HG03066 (cell line): Measurements from ENCODE around the gene PANK4.
"Not testable (repeated sequence)": the region's sequence is repeated elsewhere in the genome, so short reads cannot be mapped to it uniquely, and the experiment has no call there.

Source experiments
- ATAC-seq: cut with Tn5 transposase; IDR thresholded peaks from one replicate; pipeline ENCODE4 v1.9.1; 2021; ENCODE audit warnings: low read depth; ENCODE audit not compliant: unreplicated experiment

PANK4 gene

GRCh38 chr1:2559509-2560298 is 33.3 kb upstream of the PANK4 start:
- ATAC-seq: no peak

- no peak for ATAC-seq
These were observed 32.5 kb upstream of the PANK4 start for GRCh38 chr1:2558861-2559260.

GRCh38 chr1:2558420-2558819 is 32.0 kb upstream of the PANK4 start:
- no peak for ATAC-seq

- no peak for ATAC-seq
These were observed 31.3 kb upstream of the PANK4 start for GRCh38 chr1:2557482-2558400.

DNA sequence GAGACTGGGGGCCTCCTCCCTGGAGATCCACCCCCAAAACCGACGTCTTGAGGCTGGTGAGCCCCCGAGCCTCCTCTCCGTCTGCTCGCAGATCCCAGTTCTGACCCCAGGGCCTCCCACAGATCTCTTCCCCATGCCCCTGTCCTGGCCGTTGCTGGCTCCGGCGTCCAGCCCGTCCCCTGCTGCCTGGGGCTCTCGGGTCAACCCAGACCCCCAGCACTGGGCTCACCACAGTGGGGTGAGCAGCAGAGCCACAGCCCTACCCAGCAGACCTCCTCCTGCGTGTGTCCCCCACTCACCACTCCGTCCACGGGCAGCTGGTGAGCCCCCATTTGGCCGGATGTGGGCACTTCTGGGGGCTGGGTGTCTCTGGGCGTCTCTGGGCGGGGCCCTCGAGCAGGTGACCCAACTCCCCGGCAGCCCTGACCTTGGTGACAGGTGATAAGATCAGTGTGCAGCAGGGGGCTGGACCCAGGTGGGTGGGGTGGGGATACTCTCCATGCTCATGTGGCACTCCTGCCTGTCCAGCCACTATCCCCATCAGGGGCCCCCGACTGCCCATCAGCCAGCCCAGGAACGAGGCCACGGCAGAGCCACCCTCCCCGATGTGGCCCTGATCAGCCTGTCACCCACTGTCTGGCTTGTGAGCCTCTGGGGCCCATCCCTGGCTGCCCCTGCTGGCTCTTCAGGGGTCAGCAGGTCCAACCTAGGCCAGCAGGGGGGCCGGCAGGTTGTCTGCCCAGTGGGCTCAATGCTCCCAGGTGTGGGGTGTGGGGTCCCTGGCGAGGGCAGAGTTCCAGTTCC is 30.5 kb upstream of the PANK4 start:
- peak; percentile 30 for ATAC-seq

GRCh38 chr1:2556277-2556677 is 29.9 kb upstream of the PANK4 start, which contains the start of gene TNFRSF14:
TNFRSF14 (plus strand) TSS chr1:2556371; CDS start chr1:2556665, 294 bp downstream.
- peak; percentile 44 for ATAC-seq

DNA sequence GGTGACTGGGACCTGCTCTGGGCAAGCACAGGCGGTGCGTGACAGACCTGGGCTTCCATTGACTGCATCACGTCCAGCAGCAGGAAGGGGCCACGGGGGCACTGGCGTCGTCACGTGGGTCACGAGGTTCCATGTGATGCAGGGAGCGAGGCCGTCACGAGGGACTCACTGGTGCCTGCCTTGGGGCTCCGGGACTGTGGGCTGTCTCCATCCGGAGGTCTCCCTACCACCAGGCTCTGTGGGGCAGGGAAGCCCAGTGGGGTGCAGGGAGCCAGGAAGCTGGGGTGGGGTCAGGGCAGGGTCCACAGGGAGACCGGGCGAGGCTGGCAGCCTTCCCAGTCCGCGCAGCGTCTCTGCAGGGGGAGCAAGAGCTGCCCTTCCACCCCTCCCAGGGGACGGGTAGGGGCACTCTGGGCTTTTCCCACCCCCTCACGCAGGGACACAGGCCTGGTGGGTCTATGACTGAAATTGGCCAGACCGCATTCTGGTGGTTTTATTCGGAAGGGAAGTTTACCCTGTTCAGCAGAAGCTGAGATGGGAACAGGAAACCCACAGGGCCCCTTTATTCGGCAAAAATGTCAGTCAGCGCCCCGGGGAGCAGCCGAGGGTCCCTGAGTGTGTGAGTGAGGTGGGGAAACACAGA is 29.4 kb upstream of the PANK4 start:
- peak; percentile 32 for ATAC-seq

- no peak for ATAC-seq
These were observed 28.4 kb upstream of the PANK4 start for GRCh38 chr1:2554621-2555387.

- no peak for ATAC-seq
These were observed 27.6 kb upstream of the PANK4 start for GRCh38 chr1:2553871-2554620.

DNA sequence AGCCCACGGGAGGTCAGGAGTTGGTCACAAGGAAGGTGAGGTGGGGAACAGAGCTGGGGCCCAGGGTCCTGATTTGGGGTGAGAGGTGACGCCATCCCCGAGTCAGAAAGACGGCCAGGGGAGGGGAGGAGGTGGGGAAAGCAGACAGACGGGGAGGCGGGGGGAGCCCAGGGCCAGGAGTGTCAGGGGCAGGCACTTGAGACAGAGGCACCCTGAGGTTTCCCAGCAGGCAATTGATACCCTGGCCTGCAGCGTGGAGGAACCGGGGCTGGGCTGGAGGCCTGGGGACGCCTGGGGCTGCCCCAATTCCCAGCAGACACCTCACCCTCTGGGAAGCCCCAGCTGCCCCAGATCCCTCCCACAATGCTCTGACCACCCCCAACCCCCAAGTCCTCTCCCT is 26.7 kb upstream of the PANK4 start:
- not testable (repeated sequence) for ATAC-seq

DNA sequence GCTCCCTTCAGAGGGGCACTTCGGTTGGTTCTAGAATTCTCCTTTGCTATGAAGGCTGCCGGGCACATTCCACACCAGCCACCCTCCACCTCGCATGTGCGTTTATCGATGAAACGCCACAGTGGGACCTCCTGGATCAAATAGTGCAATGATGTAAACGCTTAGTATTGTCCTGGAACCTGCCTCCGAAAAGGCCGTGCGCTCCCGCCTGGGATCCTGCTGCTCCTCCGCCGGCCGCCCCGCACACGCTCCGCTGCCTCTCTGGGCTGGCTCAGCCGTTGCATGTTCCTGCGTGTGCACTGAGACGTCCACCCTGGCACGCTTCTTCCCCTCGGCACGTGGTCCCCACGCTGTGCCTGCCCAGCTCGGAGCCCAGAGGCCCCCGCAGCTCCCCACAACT is 25.8 kb upstream of the PANK4 start:
- no peak for ATAC-seq

DNA sequence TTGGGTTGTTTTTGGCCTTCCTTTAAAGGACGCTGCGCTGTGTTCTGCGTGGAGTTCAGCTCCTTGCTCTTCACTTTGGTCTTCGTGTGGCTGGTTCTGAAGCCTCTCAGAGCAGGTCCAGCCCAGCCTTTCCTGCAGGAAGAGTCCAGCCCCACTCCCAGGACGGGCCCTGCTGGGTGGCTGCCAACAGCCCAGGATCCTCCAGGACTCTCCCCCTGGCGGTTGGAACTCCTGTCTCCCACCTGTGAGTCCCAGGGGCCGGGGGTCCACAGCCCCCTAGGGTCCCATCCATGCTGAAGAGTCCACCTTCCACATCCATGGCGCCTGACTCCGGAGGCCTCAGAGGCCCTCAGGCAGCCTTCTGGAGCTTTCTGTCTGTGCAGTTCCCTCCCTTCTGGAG is 25.1 kb upstream of the PANK4 start:
- not testable (repeated sequence) for ATAC-seq

DNA sequence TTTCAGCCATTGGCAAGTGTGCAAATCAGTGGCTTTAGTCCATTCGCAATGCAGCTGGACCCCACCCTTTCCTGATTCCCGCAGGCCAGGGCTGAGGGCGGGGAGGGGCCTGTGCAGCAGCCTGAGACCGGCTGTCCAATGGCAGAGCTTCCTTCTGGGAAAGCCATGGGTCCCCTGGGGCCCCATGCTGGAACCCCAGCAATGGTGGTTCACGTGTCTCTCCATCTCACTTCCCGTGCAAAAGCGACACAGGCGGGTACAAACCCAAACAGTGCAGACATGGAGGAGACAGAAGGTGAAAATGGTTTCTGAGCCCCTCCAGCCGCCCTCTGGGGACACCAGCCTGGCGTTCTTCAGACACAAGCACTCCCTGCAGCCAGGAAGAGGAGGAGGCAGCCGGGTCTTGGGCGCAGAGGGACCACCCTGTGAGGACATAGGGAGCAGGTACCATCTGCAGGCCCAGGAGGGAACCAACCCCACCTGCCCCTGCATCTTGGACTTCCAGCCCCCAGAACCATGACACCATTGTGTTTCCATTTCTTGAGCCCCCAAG is 24.0 kb upstream of the PANK4 start:
- not testable (repeated sequence) for ATAC-seq

DNA sequence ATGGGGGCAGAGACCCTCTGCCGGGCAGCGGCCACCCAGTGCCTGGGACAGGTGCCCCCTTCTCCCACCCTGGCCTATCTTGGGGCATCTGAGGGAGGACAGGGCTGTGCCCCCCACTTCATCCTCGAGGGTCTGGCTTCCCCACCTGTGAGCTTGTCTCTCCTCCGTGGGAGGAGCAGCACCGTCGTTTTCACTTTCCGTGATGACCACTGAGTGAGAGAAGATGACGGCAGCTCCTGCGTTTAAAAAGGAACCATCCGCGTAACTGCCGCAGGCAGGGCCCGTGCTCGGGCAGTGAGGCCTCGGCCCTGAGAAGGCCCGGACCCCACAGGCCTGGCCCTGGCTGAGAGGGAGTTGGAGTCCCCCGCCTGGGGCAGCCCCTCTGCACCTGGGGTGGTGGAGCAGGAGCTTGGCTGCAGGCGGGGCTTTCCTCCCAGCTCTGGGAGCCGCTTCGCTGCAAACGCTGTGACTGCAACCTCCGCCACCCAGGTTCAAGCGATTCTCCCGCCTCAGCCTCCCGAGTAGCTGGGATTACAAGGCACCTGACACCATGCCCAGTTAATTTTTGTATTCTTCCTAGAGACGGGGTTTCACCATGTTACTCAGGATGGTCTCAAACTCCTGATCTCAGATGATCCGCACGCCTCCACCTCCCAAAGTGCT is 23.1 kb upstream of the PANK4 start:
- not testable (repeated sequence) for ATAC-seq

GRCh38 chr1:2548068-2548589 is 21.7 kb upstream of the PANK4 start:
- ATAC-seq: no peak

DNA sequence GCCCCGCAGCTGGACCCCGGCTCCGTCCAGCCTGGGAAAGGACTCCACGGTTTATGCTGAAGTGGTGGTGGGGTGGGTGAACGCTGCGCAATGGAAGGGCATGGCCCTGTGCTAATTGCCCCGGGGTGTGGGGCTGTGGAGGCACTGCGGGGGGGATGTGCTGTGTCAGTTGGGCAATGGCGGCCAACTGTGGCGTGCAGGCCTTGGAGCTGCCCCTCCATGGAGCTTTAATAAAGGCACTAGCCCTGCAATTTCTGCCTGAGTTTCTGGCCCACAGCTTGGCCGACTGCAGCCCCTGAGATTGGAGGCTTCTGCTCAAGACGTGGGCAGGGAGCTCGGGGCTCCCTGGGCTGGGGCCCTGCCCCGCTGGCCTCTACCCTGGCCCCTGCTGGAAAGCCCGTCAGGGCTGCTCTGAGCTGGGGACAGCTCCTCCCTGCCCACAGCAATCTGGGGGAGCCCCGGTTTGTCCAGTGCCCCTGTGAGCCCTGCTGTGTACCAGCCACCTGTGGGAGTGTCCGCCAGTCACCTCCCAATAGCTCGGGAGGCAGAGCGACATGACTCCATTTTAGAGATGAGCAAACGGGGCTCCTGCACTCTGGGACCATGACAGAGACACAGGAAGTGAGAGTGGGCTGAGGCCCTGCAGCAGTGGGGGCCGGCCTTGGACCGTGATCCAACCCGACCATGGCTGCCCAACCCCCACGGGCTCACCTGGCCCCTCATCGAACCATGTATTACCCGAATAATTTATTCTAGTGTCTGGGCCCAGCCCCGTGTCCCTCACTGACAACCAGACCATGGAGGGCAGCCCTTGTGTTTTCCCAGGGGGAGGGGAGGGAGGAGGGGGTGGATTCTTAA is 21.0 kb upstream of the PANK4 start:
- ATAC-seq: peak; percentile 15
